Measurements from ENCODE around the gene CAMK2B. TPM values are rescaled to one million over a fixed set of nuclear protein-coding genes. Genes with fewer than 3 reads are reported as not detected.

Gene CAMK2B
- total RNA-seq, 1 donor from 2014 or later = 0.58 TPM

DNA sequence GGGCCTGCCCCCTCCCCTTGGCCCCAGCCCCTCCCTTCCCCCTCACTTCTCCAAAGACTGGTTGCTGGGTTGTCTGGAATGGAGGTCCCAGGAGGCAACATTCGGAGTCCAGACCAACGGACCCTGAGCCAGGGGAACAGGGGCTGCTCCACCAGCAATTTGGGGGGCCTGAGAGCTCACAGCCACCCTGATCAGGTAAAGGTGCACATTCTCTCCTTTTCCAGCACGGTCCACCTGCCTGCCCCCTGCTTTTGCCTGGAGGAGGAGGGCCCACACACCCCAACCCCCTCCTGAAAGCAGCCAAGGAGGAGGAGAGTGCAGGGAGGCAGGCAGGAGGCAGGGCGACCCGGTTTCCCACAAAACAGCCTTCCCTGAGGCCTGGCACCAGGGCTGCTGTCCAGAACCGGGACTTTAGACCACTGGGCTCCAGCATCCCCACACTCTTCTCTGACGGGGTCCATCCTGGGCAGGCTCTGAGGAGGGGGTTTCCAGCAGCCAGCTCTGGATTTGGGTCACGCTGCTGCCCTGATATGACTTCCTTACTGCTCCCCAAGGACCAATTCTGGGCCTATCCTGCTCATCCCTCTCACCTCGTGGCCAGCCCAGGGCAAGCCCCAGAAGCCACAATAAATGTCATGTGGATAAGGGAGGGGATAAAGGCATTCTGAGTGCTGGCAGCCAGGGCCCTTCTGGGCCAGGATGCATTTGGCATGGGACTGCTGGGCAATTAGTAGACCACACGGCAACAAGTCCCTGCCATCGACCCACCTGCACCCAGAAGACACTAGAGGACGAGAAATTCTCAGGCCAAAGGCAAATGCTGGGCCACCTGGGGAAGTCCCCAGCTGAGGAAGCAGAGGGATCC, 1.1 kb upstream of the CAMK2B start:
- ATAC-seq (ENCODE audit: low read depth) (no peak), DNase-seq (no peak)
- ChIA-PET POLR2A (no interaction called here), CTCF (no interaction called here)
- H3K27ac Mint-ChIP-seq = no peak overlapping the region
- no peaks in the 10 kb centered on the region for H3K36me3 Mint-ChIP-seq (ENCODE audit: low read depth)
- no peaks in the 10 kb centered on the region for H3K9me3 Mint-ChIP-seq
- intact Hi-C loops (cut with micrococcal nuclease) = no loop called here
- TF ChIP-seq CTCF (IDR thresholded peaks at IDR 0.05) = no peak
- H3K4me3 Mint-ChIP-seq = no peak overlapping the region
- peaks cover 37% of the 10 kb centered on the region for H3K27me3 Mint-ChIP-seq
- H3K4me1 Mint-ChIP-seq = peaks cover 9% of the 10 kb centered on the region

GRCh38 chr7:44325811-44326241, 432 bp upstream of the CAMK2B start:
- TF ChIP-seq CTCF (IDR thresholded peaks at IDR 0.05) = no peak
- Mint-ChIP-seq H3K9me3 (no peaks in the 10 kb centered on the region), H3K4me3 (peak overlapping the region; percentile 76), H3K27me3 (peaks cover 37% of the 10 kb centered on the region), H3K27ac (no peak overlapping the region), H3K4me1 (peaks cover 9% of the 10 kb centered on the region), H3K36me3 (ENCODE audit: low read depth) (no peaks in the 10 kb centered on the region)
- ChIA-PET POLR2A (no interaction called here), CTCF (no interaction called here)
- ATAC-seq (ENCODE audit: low read depth) = peak; percentile 21
- intact Hi-C loops (cut with micrococcal nuclease) = no loop called here
- no peak for DNase-seq

- H3K36me3 Mint-ChIP-seq (ENCODE audit: low read depth) = no peaks in the 10 kb centered on the region
- ATAC-seq (ENCODE audit: low read depth) = no peak
- peaks cover 9% of the 10 kb centered on the region for H3K4me1 Mint-ChIP-seq
- no peak overlapping the region for H3K27ac Mint-ChIP-seq
- DNase-seq = no peak
- H3K4me3 Mint-ChIP-seq = peak overlapping the region; percentile 67
- intact Hi-C loops (cut with micrococcal nuclease) = no loop called here
- peaks cover 33% of the 10 kb centered on the region for H3K27me3 Mint-ChIP-seq
- CTCF ChIA-PET = no interaction called here
- no peaks in the 10 kb centered on the region for H3K9me3 Mint-ChIP-seq
- POLR2A ChIA-PET = no interaction called here
- no peak for TF ChIP-seq CTCF (IDR thresholded peaks at IDR 0.05)
These were observed 753 bp downstream of the CAMK2B start for GRCh38 chr7:44324481-44325200.

GRCh38 chr7:44324204-44324480, 1.3 kb downstream of the CAMK2B start:
- no peaks in the 10 kb centered on the region for H3K36me3 Mint-ChIP-seq (ENCODE audit: low read depth)
- H3K4me3 Mint-ChIP-seq = peak overlapping the region; percentile 67
- no peak overlapping the region for H3K27ac Mint-ChIP-seq
- ChIA-PET POLR2A (no interaction called here), CTCF (no interaction called here)
- no peak for DNase-seq
- no peak for ATAC-seq (ENCODE audit: low read depth)
- peaks cover 9% of the 10 kb centered on the region for H3K4me1 Mint-ChIP-seq
- intact Hi-C loops (cut with micrococcal nuclease) = no loop called here
- TF ChIP-seq CTCF (IDR thresholded peaks at IDR 0.05) = no peak
- H3K9me3 Mint-ChIP-seq = no peaks in the 10 kb centered on the region
- peaks cover 33% of the 10 kb centered on the region for H3K27me3 Mint-ChIP-seq

GRCh38 chr7:44323381-44324203, 1.8 kb downstream of the CAMK2B start:
- Mint-ChIP-seq H3K4me1 (peaks cover 9% of the 10 kb centered on the region), H3K36me3 (ENCODE audit: low read depth) (no peaks in the 10 kb centered on the region), H3K4me3 (peak overlapping the region; percentile 38), H3K27ac (no peak overlapping the region), H3K27me3 (peaks cover 33% of the 10 kb centered on the region), H3K9me3 (no peaks in the 10 kb centered on the region)
- POLR2A ChIA-PET = no interaction called here
- DNase-seq = no peak
- no peak for ATAC-seq (ENCODE audit: low read depth)
- intact Hi-C loops (cut with micrococcal nuclease) = no loop called here
- no peak for TF ChIP-seq CTCF (IDR thresholded peaks at IDR 0.05)
- CTCF ChIA-PET = no interaction called here

Data from activated B cell treated with CpG ODN at 0.5 μM for 24 hours (primary cell).